Adipocyte (in vitro differentiated cells): ENCODE measurements around the gene ADH4.
A peak's percentile ranks its signal among the peaks of the same experiment; 100 is the strongest.

Experiments
- DNase-seq: peaks from one replicate; pipeline ENCODE4 v3.0.0-alpha.2; 2015; ENCODE audit warnings: low read depth
- H3K27me3 ChIP-seq: replicated peaks from 2 replicates; pipeline ENCODE4 v1.7.0; 2013; ENCODE audit warnings: mild to moderate bottlenecking, low read length, moderate library complexity; ENCODE audit not compliant: control insufficient read depth, insufficient read depth
- H3K36me3 ChIP-seq: 2 replicates; pipeline ENCODE4 v1.7.0; 2013; ENCODE audit warnings: low read length, mild to moderate bottlenecking, moderate library complexity; ENCODE audit not compliant: control insufficient read depth, insufficient read depth, severe bottlenecking
- H3K4me1 ChIP-seq: 2 replicates; pipeline ENCODE4 v1.7.0; 2013; ENCODE audit warnings: mild to moderate bottlenecking, low read length, moderate library complexity; ENCODE audit not compliant: control insufficient read depth, insufficient read depth
- H3K4me3 ChIP-seq: 2 replicates; pipeline ENCODE4 v1.7.0; 2013; ENCODE audit warnings: mild to moderate bottlenecking, low read length, moderate library complexity
- H3K9ac ChIP-seq: 2 replicates; pipeline ENCODE4 v1.7.0; 2013; ENCODE audit warnings: mild to moderate bottlenecking, low read length, moderate library complexity
- H3K9me3 ChIP-seq: 2 replicates; pipeline ENCODE4 v1.7.0; 2013; ENCODE audit warnings: mild to moderate bottlenecking, low read length, moderate library complexity; ENCODE audit not compliant: control insufficient read depth

ADH4 gene

DNA sequence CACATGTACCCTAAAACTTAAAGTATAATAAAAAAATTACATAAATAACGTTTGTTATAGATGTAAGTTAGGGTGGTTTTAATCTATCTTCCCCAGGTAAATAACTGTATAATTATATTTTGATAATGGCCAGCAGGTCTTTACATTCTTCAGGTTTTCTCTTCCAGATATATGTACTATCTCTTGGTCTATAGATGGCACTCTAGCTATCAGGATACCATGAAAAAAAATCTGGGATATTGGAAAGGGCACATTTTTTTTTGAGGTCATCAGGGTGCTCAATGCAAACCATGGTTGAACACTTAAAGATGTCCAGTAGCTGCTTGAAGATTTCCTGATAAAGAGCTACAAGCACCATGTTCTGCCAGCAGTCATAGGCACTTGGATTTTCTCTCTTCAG is 15.6 kb upstream of the ADH4 start:
- Histone ChIP-seq H3K4me1 (peaks cover 27% of the 10 kb centered on the region), H3K27me3 (no peaks in the 10 kb centered on the region), H3K9ac (no peak overlapping the region), H3K9me3 (no peaks in the 10 kb centered on the region), H3K4me3 (no peak overlapping the region), H3K36me3 (peaks cover under 1% of the 10 kb centered on the region)
- DNase-seq = no peak

DNA sequence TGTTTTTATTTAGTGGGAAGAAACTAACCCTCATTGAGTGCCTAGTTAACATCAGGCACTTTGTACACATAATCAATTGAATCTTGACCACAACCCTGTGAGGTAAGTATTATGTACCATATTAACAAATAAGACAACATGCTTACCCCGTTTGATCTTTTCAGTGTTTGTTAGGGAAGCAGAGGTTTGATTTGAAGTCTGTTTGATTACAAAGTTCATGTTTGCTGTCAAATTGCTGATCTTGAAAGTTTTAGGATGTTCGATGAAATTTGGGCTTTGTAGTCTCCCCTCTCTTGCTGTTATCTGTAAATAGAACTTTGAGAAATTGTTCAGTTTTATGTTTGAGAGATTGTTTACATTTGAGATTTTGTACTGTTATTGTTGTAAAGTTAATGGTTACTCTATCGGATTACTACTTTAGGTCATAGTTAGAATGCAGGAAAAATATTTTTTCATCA is 13.4 kb upstream of the ADH4 start:
- Histone ChIP-seq H3K27me3 (no peaks in the 10 kb centered on the region), H3K9ac (peak overlapping the region; percentile 43), H3K9me3 (no peaks in the 10 kb centered on the region), H3K36me3 (peaks cover 4% of the 10 kb centered on the region), H3K4me3 (no peak overlapping the region), H3K4me1 (peaks cover 27% of the 10 kb centered on the region)
- no peak for DNase-seq

DNA sequence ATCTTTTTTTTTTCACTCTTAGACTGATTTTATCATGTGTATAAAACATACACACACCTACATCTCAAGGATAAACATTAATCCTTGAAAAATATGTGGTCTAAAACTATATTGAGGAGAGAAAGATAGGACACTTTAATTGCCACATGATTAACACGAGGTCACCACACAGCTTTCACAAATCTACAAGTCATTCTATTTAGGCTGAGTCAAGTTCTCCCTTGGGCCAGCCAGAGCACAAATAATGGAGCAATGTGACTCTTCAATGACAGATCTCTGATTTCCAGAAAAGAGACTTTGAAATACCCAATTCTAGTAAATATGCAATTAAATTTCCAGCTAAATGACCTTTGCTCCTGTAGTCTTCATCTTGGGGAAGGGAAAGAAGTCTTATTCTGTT is 12.9 kb upstream of the ADH4 start:
- Histone ChIP-seq H3K4me3 (no peak overlapping the region), H3K36me3 (peaks cover 4% of the 10 kb centered on the region), H3K4me1 (peaks cover 27% of the 10 kb centered on the region), H3K27me3 (no peaks in the 10 kb centered on the region), H3K9ac (peak overlapping the region; percentile 43), H3K9me3 (no peaks in the 10 kb centered on the region)
- no peak for DNase-seq

DNA sequence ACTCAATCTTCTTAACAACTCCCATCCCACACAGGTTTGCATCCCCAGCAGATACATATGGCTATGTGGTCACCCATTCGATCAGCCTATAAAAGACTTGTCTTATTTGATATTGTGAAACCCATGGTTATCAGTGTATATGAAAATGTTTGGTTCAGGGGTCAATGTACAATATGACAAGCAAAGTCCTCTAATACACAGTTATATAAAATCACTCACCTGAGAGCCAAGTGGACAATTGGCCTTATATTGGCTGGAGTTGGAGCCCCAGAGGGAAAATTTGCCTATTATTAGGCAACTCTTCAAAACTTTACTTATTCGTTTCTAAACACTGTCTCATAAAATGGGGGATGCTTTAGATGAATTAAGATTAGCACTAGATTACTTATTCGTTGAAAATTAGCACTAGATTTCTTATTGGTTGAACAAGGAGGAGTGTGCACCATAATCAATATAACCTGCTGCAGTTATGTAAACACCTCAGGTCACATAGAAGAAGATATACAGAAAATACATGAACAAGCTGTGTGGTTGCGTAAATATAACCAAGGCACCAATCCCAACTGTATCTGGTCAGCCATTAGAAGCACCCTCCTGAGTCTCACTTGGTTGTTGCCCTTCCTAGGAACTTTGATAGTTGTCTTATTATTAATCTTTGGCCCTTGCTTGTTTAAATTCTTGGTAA is 10.7 kb upstream of the ADH4 start:
- Histone ChIP-seq H3K9ac (no peak overlapping the region), H3K27me3 (no peaks in the 10 kb centered on the region), H3K36me3 (peaks cover 4% of the 10 kb centered on the region), H3K9me3 (no peaks in the 10 kb centered on the region), H3K4me1 (peaks cover 25% of the 10 kb centered on the region), H3K4me3 (no peak overlapping the region)
- DNase-seq = no peak

DNA sequence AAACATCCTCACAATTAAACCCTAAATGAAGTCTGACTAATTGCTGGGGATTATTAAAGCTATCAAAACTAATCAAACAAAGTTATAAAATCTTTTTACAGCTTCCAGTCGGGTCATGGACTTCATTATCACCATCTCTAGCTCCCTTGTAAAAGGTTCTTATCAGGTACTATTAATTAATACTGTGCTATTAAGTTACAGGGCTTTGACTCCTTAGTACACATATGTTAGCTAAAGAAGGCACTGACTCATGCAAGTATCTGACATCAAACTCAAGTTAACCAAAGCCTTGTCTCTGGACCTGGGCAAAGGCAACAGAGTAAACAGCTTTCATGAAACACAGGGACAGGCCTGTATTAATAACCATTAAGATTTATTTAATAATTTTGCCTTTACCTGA is 7.9 kb upstream of the ADH4 start:
- Histone ChIP-seq H3K4me3 (no peak overlapping the region), H3K4me1 (peaks cover 16% of the 10 kb centered on the region), H3K36me3 (peaks cover 4% of the 10 kb centered on the region), H3K27me3 (no peaks in the 10 kb centered on the region), H3K9ac (no peak overlapping the region), H3K9me3 (no peaks in the 10 kb centered on the region)
- DNase-seq = no peak

DNA sequence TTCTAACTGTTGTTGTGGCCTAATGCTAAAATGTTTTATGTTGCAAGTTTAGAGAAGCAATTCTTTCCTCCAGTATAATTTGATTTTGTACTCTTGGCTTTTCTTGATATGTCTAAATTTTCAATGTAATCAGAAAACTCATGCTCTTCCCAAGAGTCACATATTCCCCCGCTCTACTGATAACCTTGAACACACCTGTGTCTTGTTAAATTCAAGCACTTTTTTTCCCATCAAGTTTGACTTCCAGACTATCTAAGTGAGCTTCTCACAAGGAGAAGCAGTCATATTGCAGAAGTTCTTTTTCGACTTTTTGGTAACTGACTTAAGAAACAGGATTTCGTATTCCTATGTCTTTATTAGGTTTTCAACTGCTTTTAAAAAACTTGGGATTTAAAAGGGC is 7.4 kb upstream of the ADH4 start:
- Histone ChIP-seq H3K27me3 (no peaks in the 10 kb centered on the region), H3K4me3 (no peak overlapping the region), H3K4me1 (peaks cover 11% of the 10 kb centered on the region), H3K9ac (no peak overlapping the region), H3K36me3 (peaks cover 4% of the 10 kb centered on the region), H3K9me3 (no peaks in the 10 kb centered on the region)
- DNase-seq = no peak

DNA sequence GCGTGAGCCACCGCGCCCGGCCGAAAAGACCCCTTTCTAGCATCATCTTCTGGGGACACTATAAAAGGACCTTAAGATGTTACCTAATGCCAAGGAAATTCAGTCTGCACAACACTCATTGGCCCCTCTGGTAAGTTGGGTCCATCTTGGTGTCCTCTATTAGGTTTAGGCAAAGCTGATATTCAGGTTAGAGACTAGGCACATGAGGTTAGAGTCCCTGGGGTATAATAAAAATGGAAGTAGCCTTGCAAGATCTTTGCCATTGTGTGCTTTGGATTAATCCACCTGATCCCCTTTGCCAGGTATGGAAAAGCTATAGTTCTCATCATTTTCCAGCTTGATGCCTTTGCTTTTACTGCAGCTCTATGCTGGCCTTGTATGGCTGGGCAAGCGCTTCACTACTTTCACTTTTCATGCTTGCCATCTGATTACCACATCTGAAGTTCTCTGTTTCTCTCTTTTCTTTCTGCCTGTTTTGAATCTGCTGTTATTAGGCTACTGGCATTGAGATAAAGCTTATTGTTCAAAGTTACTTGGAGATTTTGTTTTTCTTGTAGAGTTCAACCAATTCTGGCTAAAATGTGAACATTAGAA is 5.4 kb upstream of the ADH4 start:
- H3K9ac ChIP-seq = peak overlapping the region; percentile 35
- peaks cover 18% of the 10 kb centered on the region for H3K4me1 ChIP-seq
- H3K9me3 ChIP-seq = no peaks in the 10 kb centered on the region
- H3K4me3 ChIP-seq = no peak overlapping the region
- no peaks in the 10 kb centered on the region for H3K27me3 ChIP-seq
- peak; percentile 8 for DNase-seq
- peaks cover 2% of the 10 kb centered on the region for H3K36me3 ChIP-seq

DNA sequence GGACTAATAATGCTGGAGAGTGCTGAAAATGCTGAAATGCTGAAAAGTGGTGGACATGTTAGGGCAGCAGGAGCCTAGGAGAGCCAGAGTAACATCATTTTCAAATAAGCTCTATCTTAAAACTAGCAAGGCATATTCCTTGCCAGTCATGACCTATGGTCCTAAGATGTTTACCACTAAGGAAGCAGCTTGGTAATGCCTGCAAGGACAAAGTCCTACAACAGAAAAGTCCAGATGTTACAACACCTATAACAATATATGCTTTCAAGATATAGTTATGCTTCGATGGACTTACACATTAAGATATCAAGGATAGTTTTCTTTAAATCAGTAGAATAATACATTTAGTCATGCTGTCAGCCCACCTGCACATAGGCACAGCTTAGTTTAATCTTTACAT is 4.5 kb upstream of the ADH4 start:
- no peak overlapping the region for H3K9ac ChIP-seq
- no peaks in the 10 kb centered on the region for H3K27me3 ChIP-seq
- H3K4me3 ChIP-seq = no peak overlapping the region
- H3K9me3 ChIP-seq = no peaks in the 10 kb centered on the region
- H3K36me3 ChIP-seq = no peaks in the 10 kb centered on the region
- peaks cover 26% of the 10 kb centered on the region for H3K4me1 ChIP-seq
- DNase-seq = no peak

DNA sequence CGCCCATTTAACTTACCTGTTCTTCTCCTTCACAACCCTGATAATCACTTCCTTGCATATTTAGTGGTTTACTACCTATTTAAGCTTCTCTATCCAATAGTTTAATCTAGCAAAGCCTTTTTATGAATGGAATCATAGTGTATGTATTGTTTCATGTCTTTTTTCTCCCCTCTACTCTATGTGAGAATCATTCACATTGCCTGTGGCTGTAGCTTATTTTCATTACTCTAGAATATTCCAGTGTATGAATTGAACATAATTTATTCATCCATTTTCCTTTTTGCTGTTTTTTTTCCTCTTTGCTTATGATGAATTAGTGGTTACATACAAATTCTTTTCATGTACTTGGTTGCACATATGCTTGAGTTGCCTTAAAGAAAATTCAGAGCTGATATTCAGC is 490 bp upstream of the ADH4 start:
- no peak overlapping the region for H3K4me3 ChIP-seq
- DNase-seq = no peak
- peaks cover 7% of the 10 kb centered on the region for H3K36me3 ChIP-seq
- H3K27me3 ChIP-seq = no peaks in the 10 kb centered on the region
- H3K4me1 ChIP-seq = peaks cover 18% of the 10 kb centered on the region
- peak overlapping the region; percentile 26 for H3K9ac ChIP-seq
- H3K9me3 ChIP-seq = no peaks in the 10 kb centered on the region

DNA sequence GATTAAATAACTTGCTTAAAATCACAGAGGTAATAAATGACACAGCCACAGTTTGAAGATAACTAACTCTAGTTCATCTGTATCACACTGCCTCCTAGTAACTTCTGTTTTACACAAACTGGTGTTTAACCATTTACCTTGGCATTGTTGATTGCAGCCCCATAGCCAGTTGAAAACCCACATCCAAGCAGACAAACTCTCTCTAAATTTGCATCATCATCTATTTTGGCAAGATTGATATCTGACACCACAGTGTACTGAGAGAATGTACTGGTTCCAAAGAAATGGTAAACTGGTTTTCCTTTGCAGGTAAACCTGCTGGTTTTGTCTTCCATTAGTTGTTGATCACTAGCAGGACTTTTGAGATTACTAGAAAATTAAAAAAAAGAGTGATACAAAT is 7.8 kb downstream of the ADH4 start:
- Histone ChIP-seq H3K9ac (no peak overlapping the region), H3K36me3 (peaks cover 18% of the 10 kb centered on the region), H3K4me1 (no peaks in the 10 kb centered on the region), H3K4me3 (no peak overlapping the region), H3K27me3 (no peaks in the 10 kb centered on the region), H3K9me3 (no peaks in the 10 kb centered on the region)
- DNase-seq = no peak

DNA sequence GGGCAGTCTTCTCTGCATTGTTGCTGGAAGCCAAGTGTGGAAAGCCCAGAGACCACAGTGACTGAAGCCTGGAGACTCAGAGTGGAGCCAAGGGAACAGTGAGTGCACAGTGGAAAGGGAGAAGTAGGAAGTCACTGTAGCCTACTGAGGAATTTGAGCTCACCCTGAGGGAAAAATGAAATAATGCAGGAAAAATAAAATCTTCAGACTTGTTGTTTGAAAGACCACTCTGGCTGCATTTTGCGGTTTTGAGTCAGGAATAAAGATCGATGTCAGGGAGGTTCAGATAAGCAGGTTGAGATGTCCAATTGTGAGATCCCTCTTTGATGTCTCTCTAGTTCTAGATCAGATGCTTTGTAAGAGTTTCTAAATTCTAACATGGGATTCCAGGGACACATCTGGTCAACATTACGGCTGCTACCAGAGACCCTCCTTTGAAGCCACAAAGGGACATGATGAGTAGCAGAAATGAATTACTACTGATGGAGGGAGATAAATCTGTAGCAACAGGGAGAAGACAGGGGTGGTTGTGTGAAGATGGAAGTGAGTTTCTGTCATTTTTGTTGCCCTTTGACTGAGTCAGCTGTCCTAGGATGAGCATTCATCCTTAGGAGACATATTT is 8.4 kb downstream of the ADH4 start:
- H3K9me3 ChIP-seq = no peaks in the 10 kb centered on the region
- no peaks in the 10 kb centered on the region for H3K27me3 ChIP-seq
- peaks cover 13% of the 10 kb centered on the region for H3K36me3 ChIP-seq
- H3K9ac ChIP-seq = no peak overlapping the region
- H3K4me1 ChIP-seq = no peaks in the 10 kb centered on the region
- H3K4me3 ChIP-seq = no peak overlapping the region
- DNase-seq = no peak
